Lung (tissue), 12 donors: ENCODE results near the gene FLACC1. TPM values are rescaled to one million over a fixed set of nuclear protein-coding genes. Genes with fewer than 3 reads are reported as not detected.

ENCODE experiments used
- ATAC-seq: fragments of 200-7000 bp; cut with Tn5 transposase; one replicate; pipeline ENCODE4 v1.9.1; 2020; ENCODE audit warnings: moderate number of reproducible peaks; ENCODE audit not compliant: insufficient read depth, low FRiP score
- DNase-seq, 3 donors: peaks; one replicate each; pipeline ENCODE4 v3.0.0-alpha.2; 2013 to 2017
- H3K27ac ChIP-seq, 2 donors: one replicate each; pipeline ENCODE4 v1.5.1; 2013; ENCODE audit warnings: mild to moderate bottlenecking in 2 of 2, moderate library complexity in 2 of 2, control low read depth in 1 of 2, inconsistent platforms in 1 of 2, low read depth in 1 of 2, low read length in 1 of 2
- H3K27me3 ChIP-seq, 3 donors: one replicate each; pipeline ENCODE4 v1.5.1; 2013; ENCODE audit warnings: low read length in 2 of 3; ENCODE audit not compliant: control insufficient read depth in 3 of 3, insufficient read depth in 3 of 3
- H3K36me3 ChIP-seq, 4 donors: one replicate each; pipeline ENCODE4 v1.5.1; 2013; ENCODE audit warnings: low read length in 4 of 4, mild to moderate bottlenecking in 1 of 4, moderate library complexity in 1 of 4; ENCODE audit not compliant: control insufficient read depth in 4 of 4, insufficient read depth in 4 of 4
- H3K4me1 ChIP-seq, 5 donors: one replicate each; pipeline ENCODE4 v1.5.1; 2013; ENCODE audit warnings: low read length in 5 of 5, mild to moderate bottlenecking in 2 of 5, moderate library complexity in 1 of 5; ENCODE audit not compliant: control insufficient read depth in 5 of 5, insufficient read depth in 5 of 5
- H3K4me3 ChIP-seq: one replicate; pipeline ENCODE4 v1.5.1; 2013; ENCODE audit warnings: mild to moderate bottlenecking, control low read depth, moderate library complexity
- H3K9ac ChIP-seq, 2 donors: one replicate each; pipeline ENCODE4 v1.5.1; 2013; ENCODE audit warnings: low read length in 2 of 2, control low read depth in 1 of 2; ENCODE audit not compliant: insufficient read depth in 1 of 2
- H3K9me3 ChIP-seq, 4 donors: one replicate each; pipeline ENCODE4 v1.5.1; 2013; ENCODE audit warnings: low read length in 3 of 4, mild to moderate bottlenecking in 1 of 4, moderate library complexity in 1 of 4; ENCODE audit not compliant: control insufficient read depth in 4 of 4, insufficient read depth in 3 of 4
- CTCF ChIP-seq: IDR thresholded peaks from 2 replicates; pipeline ENCODE4 v1.5.1; 2012; ENCODE audit warnings: mild to moderate bottlenecking; ENCODE audit errors: control extremely low read depth, extremely low read depth
- WGBS, 2 donors: extraction: QIAGEN DNeasy Blood & Tissue Kit; methylation state at CpG; one replicate each; pipeline ENCODE4 v1.1.7; 2013; 5-methylcytosine and 5-hydroxymethylcytosine counted together
- polyA plus RNA-seq, 2 donors: library from polyadenylated mRNA; stranded (reverse); fragments of 200-250 nt; gene quantifications; one replicate each; pipeline ENCODE4 v1.2.1, GENCODE V29; 2013
- total RNA-seq, 2 donors: library from RNA; depleted of rRNA in 1 of 2; stranded (reverse); fragments of >200 nt in 1 of 2; gene quantifications; one replicate each; pipeline ENCODE4 v1.2.1, GENCODE V29; 2014 to 2021
- donor health status: control.
- donor health status: control.
- donor health status: Bipolar disorder and iron deficiency.
- donor health status: healthy.
- donor health status: DM: yes; HTN: yes; CAD: no.

Gene FLACC1
- total and polyA plus RNA-seq, 4 donors = 1.0 to 8.6 (median 4.9) TPM

- 67 to 74% methylated on average over 1 of the region's 1 CpG for WGBS, 2 donors
- Histone ChIP-seq H3K9ac (no peak overlapping the region), H3K4me3 (no peak overlapping the region), H3K27me3 (no peaks in the 10 kb centered on the region), H3K27ac (no peak overlapping the region), H3K36me3 (peaks cover 0 to 16% (median 4%) of the 10 kb centered on the region in 4 donors), H3K9me3 (no peaks in the 10 kb centered on the region), H3K4me1 (no peaks in the 10 kb centered on the region)
- no peak for DNase-seq
- TF ChIP-seq CTCF = no peak
- no peak for ATAC-seq
Observed at GRCh38 chr2:201344663-201345366, 12.3 kb downstream of the FLACC1 start.

- Histone ChIP-seq H3K9me3 (no peaks in the 10 kb centered on the region), H3K4me3 (no peak overlapping the region), H3K9ac (no peak overlapping the region), H3K36me3 (peaks cover 0 to 16% (median 4%) of the 10 kb centered on the region in 4 donors), H3K4me1 (no peaks in the 10 kb centered on the region), H3K27me3 (no peaks in the 10 kb centered on the region), H3K27ac (no peak overlapping the region)
- ATAC-seq = no peak
- 94 to 98% methylated on average over 2 of the region's 2 CpGs for WGBS, 2 donors
- no peak for DNase-seq
- TF ChIP-seq CTCF = no peak
Observed at GRCh38 chr2:201343559-201343958, 13.6 kb downstream of the FLACC1 start.

- no peak overlapping the region for H3K27ac ChIP-seq
- ATAC-seq = no peak
- no peak overlapping the region for H3K4me3 ChIP-seq
- H3K27me3 ChIP-seq = no peaks in the 10 kb centered on the region
- H3K36me3 ChIP-seq = peaks cover 0 to 16% (median 4%) of the 10 kb centered on the region in 4 donors
- no peak overlapping the region for H3K9ac ChIP-seq
- no peak for DNase-seq
- TF ChIP-seq CTCF = no peak
- 92 to 93% methylated on average over 2 of the region's 2 CpGs for WGBS, 2 donors
- H3K9me3 ChIP-seq = no peaks in the 10 kb centered on the region
- H3K4me1 ChIP-seq = no peaks in the 10 kb centered on the region
Observed at GRCh38 chr2:201342923-201343322, 14.2 kb downstream of the FLACC1 start.
